ENCODE data around the gene TNIK.
"Not testable (repeated sequence)": the region's sequence is repeated elsewhere in the genome, so short reads cannot be mapped to it uniquely, and the experiment has no call there.

TNIK gene

DNA sequence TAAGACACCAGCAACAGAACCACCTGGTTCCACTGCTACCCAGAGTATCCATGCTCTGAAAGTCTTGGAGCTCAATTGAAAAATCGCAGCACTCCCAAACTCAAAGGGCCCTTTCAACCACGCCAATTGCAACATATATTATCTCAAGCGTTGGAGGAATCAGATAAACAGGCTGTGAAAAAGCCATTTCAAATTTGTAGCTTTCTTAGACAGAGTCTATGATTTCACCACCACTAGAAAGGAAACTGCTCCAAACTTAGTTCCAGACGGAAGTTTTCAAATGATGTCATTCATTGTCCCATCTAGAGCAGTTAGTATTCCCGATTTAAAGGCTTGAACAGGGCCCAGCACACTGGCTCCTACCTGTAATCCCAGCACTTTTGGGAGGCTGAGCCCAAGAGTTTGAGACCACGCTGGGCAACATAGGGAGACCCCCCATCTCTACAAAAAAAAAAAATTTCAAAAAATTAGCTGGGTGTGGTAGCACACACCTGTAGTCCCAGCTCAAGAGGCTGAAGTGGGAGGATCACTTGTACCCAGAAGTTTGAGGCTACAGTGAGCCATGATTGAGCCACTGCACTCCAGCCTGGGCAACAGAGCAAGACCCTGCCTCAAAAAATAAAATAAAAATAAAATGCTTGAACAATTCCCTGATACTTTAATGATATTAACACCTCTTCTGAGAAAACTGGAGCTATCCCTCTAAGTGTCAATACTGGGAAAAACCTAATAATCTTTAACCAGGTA is 16.8 kb downstream of the TNIK start:
- no peaks in the 10 kb centered on the region for H3K9me3 Mint-ChIP-seq

DNA sequence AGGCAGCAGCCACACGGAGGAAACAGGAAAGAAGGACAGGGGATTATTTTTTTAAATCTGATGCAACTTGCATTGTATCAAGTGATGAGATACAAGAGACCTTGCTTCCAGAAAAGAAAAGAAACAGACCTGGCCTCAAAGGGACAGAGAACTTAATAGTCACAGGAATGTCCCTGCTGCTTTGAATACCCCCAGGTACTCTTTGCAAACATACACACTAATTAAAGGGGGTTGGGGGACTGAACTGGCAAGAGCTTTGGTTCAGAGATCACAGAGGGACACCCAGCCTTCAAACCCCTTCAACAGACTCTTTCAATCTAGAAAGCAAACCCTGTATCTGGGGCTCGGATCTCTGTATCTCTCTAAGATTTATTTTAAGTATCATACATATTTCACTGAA is 18.0 kb downstream of the TNIK start:
- no peaks in the 10 kb centered on the region for H3K9me3 Mint-ChIP-seq
- H3K27me3 Mint-ChIP-seq, result no peaks in the 10 kb centered on the region
- no peak overlapping the region for H3K27ac Mint-ChIP-seq
- no peak overlapping the region for H3K4me3 Mint-ChIP-seq
- H3K4me1 Mint-ChIP-seq, result peaks cover 85% of the 10 kb centered on the region
- H3K36me3 Mint-ChIP-seq, result no peaks in the 10 kb centered on the region

More for the DNA sequence above, 16.8 kb downstream of the TNIK start:
- peaks cover 87% of the 10 kb centered on the region for H3K4me1 Mint-ChIP-seq
- H3K4me3 Mint-ChIP-seq, result no peak overlapping the region
- H3K27me3 Mint-ChIP-seq, result no peaks in the 10 kb centered on the region
- H3K27ac Mint-ChIP-seq, result no peak overlapping the region
- no peaks in the 10 kb centered on the region for H3K36me3 Mint-ChIP-seq

DNA sequence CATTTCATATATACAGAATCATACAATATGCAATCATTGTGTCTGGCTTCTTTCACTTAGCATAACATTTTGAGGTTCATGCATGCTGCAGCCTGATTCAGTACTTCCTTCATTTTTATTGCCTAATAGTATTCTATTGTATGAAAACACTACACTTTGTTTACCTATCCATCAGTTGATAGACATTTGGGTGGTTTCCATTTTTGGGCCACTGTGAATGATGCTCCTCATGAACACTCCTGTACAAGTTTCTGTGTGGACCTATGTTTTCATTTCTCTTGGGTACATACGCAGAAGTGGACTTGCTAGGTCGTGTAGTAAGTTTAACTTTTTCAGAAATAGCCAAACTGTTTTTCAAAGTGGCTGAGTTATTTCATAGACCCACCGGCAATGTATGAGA is 18.8 kb downstream of the TNIK start:
- Mint-ChIP-seq H3K27ac (no peak overlapping the region), H3K27me3 (no peaks in the 10 kb centered on the region), H3K9me3 (no peaks in the 10 kb centered on the region), H3K4me3 (no peak overlapping the region), H3K36me3 (no peaks in the 10 kb centered on the region), H3K4me1 (peaks cover 85% of the 10 kb centered on the region)

DNA sequence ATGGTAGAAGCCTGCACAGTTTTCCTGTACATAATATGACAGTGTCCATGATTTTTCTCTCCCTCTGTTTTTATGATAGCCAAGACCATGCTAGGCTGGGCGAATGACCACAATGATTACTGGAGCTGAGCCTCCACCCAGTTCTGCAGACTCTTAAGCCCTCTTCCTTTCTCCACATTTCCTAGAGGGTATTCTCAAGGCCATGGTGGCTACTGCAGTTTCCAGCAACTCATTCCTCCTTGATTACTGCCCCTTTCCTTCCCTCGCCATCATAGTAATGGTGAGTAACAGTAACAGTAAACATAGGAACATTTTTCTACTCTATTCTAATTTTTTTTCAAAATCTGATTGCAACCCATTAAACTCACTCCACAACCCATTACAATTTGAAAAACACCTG is 20.2 kb downstream of the TNIK start:
- Mint-ChIP-seq H3K36me3 (no peaks in the 10 kb centered on the region), H3K4me1 (peaks cover 83% of the 10 kb centered on the region), H3K4me3 (no peak overlapping the region), H3K9me3 (no peaks in the 10 kb centered on the region), H3K27me3 (no peaks in the 10 kb centered on the region), H3K27ac (peak overlapping the region; percentile 48)

DNA sequence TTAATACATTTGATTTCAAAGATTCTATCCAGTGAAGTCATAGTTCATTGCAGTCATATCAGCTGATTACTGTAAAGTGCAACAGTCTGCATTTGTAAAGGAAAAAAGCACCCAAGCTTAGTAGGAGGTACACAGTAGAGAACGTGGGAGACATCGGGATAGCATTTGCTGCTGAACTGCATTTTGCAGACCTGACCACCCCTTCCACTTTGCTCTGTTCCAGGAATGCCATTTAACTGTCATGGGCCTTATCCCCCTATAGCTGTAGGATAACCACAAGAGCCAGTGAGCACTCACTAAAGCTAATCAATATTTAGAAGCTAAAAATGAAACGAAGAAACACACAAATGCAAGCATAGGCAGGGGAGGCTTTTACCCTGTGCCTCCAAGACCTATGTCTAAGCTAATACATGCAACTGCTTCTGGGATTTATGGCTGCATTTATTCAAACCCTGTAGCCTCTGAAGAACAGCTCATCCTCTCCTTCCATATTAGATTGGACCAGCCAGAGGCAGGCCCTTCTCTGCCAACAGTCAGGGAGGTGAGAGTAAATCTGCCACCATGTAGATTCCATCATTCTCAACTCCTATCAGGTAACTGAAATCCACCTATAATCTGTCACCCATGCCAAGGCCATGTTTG is 23.0 kb downstream of the TNIK start:
- Mint-ChIP-seq H3K4me1 (peaks cover 73% of the 10 kb centered on the region), H3K27ac (no peak overlapping the region)

DNA sequence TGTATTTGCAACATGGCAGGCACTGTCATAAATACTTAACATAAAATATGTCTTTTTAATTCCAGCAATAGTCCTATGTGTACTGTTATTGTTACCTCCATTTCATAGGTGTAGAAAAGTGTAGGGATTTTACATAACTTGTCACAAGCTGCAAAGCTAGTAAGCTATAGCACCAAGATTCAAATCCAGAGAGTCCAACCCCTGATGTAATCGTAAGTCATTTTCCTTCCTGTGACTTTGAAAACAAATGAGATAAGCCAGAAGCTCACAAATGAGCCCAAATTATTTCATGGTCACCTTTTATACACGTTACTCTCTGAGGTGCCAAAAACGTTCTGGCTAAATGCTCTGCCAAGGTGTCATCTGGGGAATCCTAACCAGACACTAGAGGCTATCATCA is 23.8 kb downstream of the TNIK start:
- Mint-ChIP-seq H3K36me3 (no peaks in the 10 kb centered on the region), H3K9me3 (no peaks in the 10 kb centered on the region), H3K27me3 (no peaks in the 10 kb centered on the region), H3K4me3 (no peak overlapping the region), H3K4me1 (peaks cover 70% of the 10 kb centered on the region), H3K27ac (no peak overlapping the region)

More for the DNA sequence above, 23.0 kb downstream of the TNIK start:
- no peak overlapping the region for H3K4me3 Mint-ChIP-seq
- H3K27me3 Mint-ChIP-seq, result no peaks in the 10 kb centered on the region
- H3K9me3 Mint-ChIP-seq, result no peaks in the 10 kb centered on the region
- no peaks in the 10 kb centered on the region for H3K36me3 Mint-ChIP-seq

DNA sequence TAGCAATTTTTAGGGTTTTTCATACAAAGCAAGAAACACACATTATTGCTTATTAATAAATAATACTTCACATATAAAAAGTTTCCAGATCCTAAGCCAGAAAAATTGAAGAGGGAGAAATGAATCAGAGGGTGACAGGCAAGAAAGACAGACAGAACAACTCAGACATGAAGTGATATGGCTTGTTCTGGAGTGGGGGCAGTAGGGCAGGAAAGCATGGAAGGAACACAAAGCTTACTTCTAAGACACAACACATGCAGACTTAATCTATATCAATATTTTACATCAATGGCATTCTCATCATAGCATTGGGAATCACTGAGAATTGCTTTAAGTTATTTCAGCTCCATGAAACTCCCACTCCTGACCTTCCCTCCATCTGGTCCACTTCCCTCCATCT is 24.4 kb downstream of the TNIK start:
- peaks cover 63% of the 10 kb centered on the region for H3K4me1 Mint-ChIP-seq
- no peaks in the 10 kb centered on the region for H3K27me3 Mint-ChIP-seq
- no peaks in the 10 kb centered on the region for H3K9me3 Mint-ChIP-seq
- H3K36me3 Mint-ChIP-seq, result no peaks in the 10 kb centered on the region
- no peak overlapping the region for H3K4me3 Mint-ChIP-seq
- H3K27ac Mint-ChIP-seq, result no peak overlapping the region

DNA sequence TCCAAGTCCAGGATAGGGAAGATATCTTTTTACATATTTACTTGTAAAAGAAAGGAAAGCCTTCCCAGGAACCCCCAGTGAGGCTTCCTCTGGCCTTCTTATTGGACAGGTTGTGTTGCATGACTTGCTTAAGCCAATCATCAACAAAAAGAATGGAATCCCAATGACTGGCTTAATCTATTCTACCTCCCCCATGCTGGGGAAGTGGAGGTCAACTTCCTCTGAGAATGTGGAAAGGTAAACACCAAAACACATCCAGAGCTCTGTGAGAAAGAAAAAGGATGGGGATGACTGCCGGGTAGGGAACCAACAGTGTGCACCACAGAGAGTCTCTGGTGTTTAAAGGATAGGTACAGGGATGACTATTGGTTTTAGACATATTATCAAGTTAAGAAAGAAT is 25.1 kb downstream of the TNIK start:
- Mint-ChIP-seq H3K4me1 (peaks cover 57% of the 10 kb centered on the region), H3K9me3 (no peaks in the 10 kb centered on the region), H3K4me3 (no peak overlapping the region)

DNA sequence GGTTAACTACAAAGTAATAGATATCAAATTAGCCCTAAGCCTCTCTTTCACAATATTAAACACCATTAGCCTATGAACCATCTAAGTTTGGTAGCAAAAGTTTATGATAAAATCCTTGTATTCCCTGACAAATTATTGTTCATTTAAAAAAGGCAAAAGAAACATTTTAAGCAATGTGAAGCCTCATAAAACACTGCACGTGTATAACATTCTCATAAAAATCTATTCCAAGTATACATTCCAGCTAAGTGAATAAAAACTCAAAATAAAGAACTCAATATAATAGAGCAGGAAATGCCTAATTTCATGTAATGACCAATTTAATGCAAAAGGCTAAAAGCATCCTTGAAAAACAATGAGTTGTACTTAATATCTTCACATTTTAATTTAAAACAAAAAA is 27.7 kb downstream of the TNIK start:
- H3K27me3 Mint-ChIP-seq, result no peaks in the 10 kb centered on the region
- no peak overlapping the region for H3K27ac Mint-ChIP-seq
- no peaks in the 10 kb centered on the region for H3K36me3 Mint-ChIP-seq
- H3K4me3 Mint-ChIP-seq, result no peak overlapping the region
- H3K9me3 Mint-ChIP-seq, result no peaks in the 10 kb centered on the region
- peaks cover 38% of the 10 kb centered on the region for H3K4me1 Mint-ChIP-seq

More for the DNA sequence above, 25.1 kb downstream of the TNIK start:
- peak overlapping the region; percentile 57 for H3K27ac Mint-ChIP-seq
- H3K27me3 Mint-ChIP-seq, result no peaks in the 10 kb centered on the region
- no peaks in the 10 kb centered on the region for H3K36me3 Mint-ChIP-seq

DNA sequence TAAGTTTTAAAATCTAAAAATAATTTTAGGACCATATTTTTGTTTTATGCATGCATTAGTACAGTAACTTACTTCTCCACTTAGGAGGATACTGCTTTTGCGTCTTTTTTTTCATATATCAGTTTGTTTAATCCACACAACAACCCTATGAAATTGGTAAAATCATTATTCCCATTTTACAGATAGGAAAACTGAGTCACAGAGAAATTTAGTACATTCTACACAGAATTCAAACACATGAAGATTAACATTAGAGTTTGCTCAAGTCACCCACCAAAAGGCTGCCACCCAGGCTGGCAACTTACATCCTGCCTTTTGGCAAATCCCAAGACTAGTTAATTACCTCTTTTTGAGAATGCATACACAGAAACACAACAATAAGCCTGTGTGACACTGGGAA is 28.7 kb downstream of the TNIK start:
- H3K9me3 Mint-ChIP-seq, result no peaks in the 10 kb centered on the region
- H3K4me1 Mint-ChIP-seq, result peaks cover 28% of the 10 kb centered on the region
- no peak overlapping the region for H3K27ac Mint-ChIP-seq
- H3K36me3 Mint-ChIP-seq, result no peaks in the 10 kb centered on the region
- no peaks in the 10 kb centered on the region for H3K27me3 Mint-ChIP-seq
- no peak overlapping the region for H3K4me3 Mint-ChIP-seq

DNA sequence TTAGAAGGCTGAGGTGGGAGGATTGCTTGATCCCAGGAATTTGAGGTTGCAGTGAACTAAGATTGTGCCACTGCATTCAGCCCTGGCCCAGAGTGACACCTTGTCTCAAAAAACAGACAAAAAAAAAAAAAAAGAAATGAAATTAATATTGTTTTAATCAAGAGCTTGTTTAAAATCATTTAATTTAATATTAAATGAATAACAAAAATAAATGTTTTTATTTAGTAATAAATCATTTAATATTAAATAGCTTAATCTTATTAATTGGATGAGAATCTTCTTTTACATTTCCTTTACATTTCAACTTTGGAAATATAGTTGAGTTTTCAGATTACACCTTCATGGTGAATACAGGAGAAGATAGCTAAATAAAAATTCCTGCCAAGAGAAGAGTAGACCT is 29.7 kb downstream of the TNIK start:
- Mint-ChIP-seq H3K27me3 (no peaks in the 10 kb centered on the region), H3K4me1 (peaks cover 18% of the 10 kb centered on the region), H3K4me3 (no peak overlapping the region), H3K9me3 (no peaks in the 10 kb centered on the region), H3K36me3 (peaks cover 3% of the 10 kb centered on the region), H3K27ac (no peak overlapping the region)

DNA sequence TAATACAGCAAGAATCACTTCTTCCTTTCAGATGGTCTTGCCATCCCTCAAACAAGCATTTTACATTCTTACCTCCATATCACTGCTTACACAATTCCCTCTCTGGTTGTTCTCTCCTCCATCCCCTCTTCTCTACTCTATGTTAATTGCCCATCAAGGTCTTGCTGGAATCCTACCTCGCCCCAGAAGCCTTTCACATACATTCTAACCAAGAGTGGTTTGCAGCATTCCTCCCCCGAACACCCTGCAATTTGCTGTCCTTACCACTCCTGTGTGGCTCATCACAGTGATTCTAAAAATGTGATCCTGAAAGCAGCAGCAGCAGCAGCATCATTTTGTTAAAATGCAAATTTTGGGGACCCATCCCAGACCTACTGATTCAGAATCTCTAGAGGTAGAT is 30.6 kb downstream of the TNIK start:
- Mint-ChIP-seq H3K36me3 (peaks cover 3% of the 10 kb centered on the region), H3K4me1 (peaks cover 17% of the 10 kb centered on the region), H3K4me3 (no peak overlapping the region), H3K27me3 (no peaks in the 10 kb centered on the region), H3K9me3 (no peaks in the 10 kb centered on the region), H3K27ac (no peak overlapping the region)

DNA sequence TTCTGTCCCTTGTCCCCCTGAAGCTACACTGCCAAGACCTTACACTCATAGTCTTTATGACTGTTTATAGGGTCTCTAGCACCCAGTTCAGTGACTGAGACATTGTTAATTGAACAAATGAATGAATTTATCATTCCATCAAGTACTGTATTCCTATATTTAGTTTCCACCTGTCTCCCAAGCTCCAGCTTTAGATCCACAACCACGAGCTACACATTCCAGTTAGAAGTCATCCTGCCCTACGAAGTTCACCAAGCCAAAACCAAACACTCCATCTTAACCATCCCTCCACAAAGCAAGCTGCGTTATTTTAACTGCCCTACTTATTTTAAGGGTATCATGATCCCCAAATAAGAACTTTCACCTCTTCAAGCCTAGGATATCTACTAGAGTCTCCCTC is 31.3 kb downstream of the TNIK start:
- Mint-ChIP-seq H3K36me3 (peaks cover 6% of the 10 kb centered on the region), H3K4me3 (no peak overlapping the region), H3K27me3 (no peaks in the 10 kb centered on the region), H3K4me1 (peaks cover 21% of the 10 kb centered on the region), H3K9me3 (no peaks in the 10 kb centered on the region), H3K27ac (no peak overlapping the region)

DNA sequence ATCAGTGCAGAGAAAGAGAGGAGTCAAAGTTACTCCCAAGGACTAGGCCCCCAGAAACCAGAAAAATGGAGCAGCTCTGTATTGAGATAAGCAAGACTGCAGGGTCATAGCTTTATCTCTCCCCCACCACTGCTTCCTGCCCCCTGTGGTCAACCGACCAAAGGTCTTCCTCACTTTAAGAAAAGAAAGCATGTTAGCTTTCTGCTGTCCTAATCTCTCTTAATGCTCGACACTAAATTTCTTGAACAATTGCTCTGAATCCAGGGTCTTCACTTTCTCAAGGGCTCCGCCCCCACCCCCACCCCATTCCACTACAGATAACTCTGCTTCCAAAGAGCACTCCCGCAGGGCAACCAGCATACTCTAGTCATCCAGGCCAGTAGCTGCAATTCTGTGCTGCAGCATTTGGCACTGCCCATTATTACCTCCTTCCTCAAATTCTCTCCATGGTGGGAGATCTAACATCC is 31.9 kb downstream of the TNIK start:
- Mint-ChIP-seq H3K36me3 (peaks cover 6% of the 10 kb centered on the region), H3K27me3 (no peaks in the 10 kb centered on the region), H3K4me3 (no peak overlapping the region), H3K27ac (no peak overlapping the region), H3K4me1 (peaks cover 23% of the 10 kb centered on the region), H3K9me3 (no peaks in the 10 kb centered on the region)

DNA sequence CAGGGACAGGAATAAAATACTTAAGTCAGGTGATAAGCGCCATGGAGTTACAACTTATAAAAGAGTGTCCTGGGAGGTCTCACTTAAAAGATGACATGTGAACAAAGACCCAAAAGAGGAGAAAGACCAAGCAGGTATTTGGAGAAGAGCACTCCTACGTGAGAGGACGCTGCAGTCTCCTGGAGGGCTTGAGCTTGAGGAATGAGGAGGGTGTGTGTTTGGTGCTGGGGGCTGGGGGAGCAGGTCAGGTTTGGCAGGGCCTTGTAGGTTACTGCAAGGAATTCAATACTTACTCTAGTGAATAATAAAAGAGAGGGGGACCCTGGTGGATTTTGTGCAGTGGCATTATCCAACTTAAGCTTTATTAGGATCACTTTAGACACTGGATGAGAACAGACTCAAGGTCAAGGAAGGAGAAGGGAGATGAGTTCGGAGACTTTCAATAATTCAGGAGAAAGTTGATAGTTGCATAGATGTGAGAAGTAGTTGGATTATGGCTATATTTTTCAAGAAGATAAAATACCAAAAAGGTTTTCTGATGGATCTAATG is 32.4 kb downstream of the TNIK start:
- Mint-ChIP-seq H3K4me3 (no peak overlapping the region), H3K27ac (no peak overlapping the region), H3K27me3 (no peaks in the 10 kb centered on the region), H3K9me3 (no peaks in the 10 kb centered on the region), H3K4me1 (peaks cover 22% of the 10 kb centered on the region), H3K36me3 (peaks cover 7% of the 10 kb centered on the region)

DNA sequence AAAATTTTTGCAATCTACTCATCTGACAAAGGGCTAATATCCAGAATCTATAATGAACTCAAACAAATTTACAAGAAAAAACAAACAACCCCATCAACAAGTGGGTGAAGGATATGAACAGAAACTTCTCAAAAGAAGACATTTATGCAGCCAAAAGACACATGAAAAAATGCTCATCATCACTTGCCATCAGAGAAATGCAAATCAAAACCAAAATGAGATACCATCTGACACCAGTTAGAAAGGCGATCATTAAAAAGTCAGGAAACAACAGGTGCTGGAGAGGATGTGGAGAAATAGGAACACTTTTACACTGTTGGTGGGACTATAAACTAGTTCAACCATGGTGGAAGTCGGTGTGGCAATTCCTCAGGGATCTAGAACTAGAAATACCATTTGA is 36.1 kb downstream of the TNIK start:
- peaks cover 37% of the 10 kb centered on the region for H3K4me1 Mint-ChIP-seq
- not testable (repeated sequence) for H3K36me3 Mint-ChIP-seq, H3K4me3 Mint-ChIP-seq, H3K27me3 Mint-ChIP-seq, H3K9me3 Mint-ChIP-seq, H3K27ac Mint-ChIP-seq

Data from activated naive CD4-positive, alpha-beta T cell treated with anti-CD3 and anti-CD28 coated beads, Interleukin-2, amount 50 U/mL, for 24 hours (primary cell).